Neural progenitor cell (in vitro differentiated cells): ENCODE results near the gene FRS3. TPM values are rescaled to one million over a fixed set of nuclear protein-coding genes. Genes with fewer than 3 reads are reported as not detected.

Source experiments
- DNase-seq: peaks from one replicate; pipeline ENCODE4 v3.0.0-alpha.2; 2016; ENCODE audit warnings: low spot score
- H2AFZ ChIP-seq: fragments of 200-600 bp; sonication (generic); replicated peaks from 2 replicates; pipeline ENCODE4 v1.6.1; 2016; ENCODE audit warnings: antibody characterized with exemption
- H3F3A ChIP-seq: fragments of 200-600 bp; sonication (generic); 2 replicates; pipeline ENCODE4 v1.6.1; 2016; ENCODE audit warnings: antibody characterized with exemption, low read depth
- H3K27ac ChIP-seq: fragments of 200-600 bp; sonication (generic); 2 replicates; pipeline ENCODE4 v1.5.1; 2016; ENCODE audit warnings: mild to moderate bottlenecking
- H3K27me3 ChIP-seq: fragments of 200-600 bp; sonication (generic); 2 replicates; pipeline ENCODE4 v1.6.1; 2016; ENCODE audit warnings: mild to moderate bottlenecking, moderate library complexity
- H3K36me3 ChIP-seq: fragments of 200-600 bp; sonication (generic); 2 replicates; pipeline ENCODE4 v1.5.1; 2016
- H3K4me1 ChIP-seq: fragments of 200-600 bp; sonication (generic); 2 replicates; pipeline ENCODE4 v1.6.1; 2016; ENCODE audit warnings: mixed run types
- H3K4me2 ChIP-seq: fragments of 200-600 bp; sonication (generic); 2 replicates; pipeline ENCODE4 v1.6.1; 2016
- H3K4me3 ChIP-seq: fragments of 200-600 bp; sonication (generic); 2 replicates; pipeline ENCODE4 v1.5.1; 2016
- H3K79me2 ChIP-seq: fragments of 200-600 bp; sonication (generic); 2 replicates; pipeline ENCODE4 v1.6.1; 2016; ENCODE audit warnings: low read depth
- H3K9ac ChIP-seq: fragments of 200-600 bp; sonication (generic); 2 replicates; pipeline ENCODE4 v1.6.1; 2016
- H3K9me3 ChIP-seq: fragments of 200-600 bp; sonication (generic); 2 replicates; pipeline ENCODE4 v1.5.1; 2016; ENCODE audit warnings: low read depth
- H4K20me1 ChIP-seq: fragments of 200-600 bp; sonication (generic); 2 replicates; pipeline ENCODE4 v1.6.1; 2016; ENCODE audit warnings: low read depth
- H3K27ac Mint-ChIP-seq: 3 replicates; pipeline ENCODE4 v1.8.0; 2021; ENCODE audit warnings: mixed read lengths
- H3K27me3 Mint-ChIP-seq: 2 replicates; pipeline ENCODE4 v1.8.0; 2022; ENCODE audit warnings: low read depth, mild to moderate bottlenecking, inconsistent platforms, moderate library complexity, mixed read lengths; ENCODE audit not compliant: insufficient read depth
- H3K36me3 Mint-ChIP-seq: 3 replicates; pipeline ENCODE4 v1.8.0; 2021; ENCODE audit warnings: mixed read lengths
- H3K4me1 Mint-ChIP-seq: 3 replicates; pipeline ENCODE4 v1.8.0; 2021; ENCODE audit warnings: mixed read lengths
- H3K4me3 Mint-ChIP-seq: 3 replicates; pipeline ENCODE4 v1.8.0; 2021; ENCODE audit warnings: mild to moderate bottlenecking, moderate library complexity, mixed read lengths
- H3K9me3 Mint-ChIP-seq: 3 replicates; pipeline ENCODE4 v1.8.0; 2020; ENCODE audit warnings: mixed read lengths
- CTCF ChIP-seq: fragments of 200-600 bp; sonication (generic); IDR thresholded peaks from 2 replicates; pipeline ENCODE4 v1.5.1; 2017; ENCODE audit warnings: antibody characterized with exemption, mild to moderate bottlenecking
- EZH2 ChIP-seq: fragments of 200-600 bp; sonication (generic); IDR thresholded peaks from 2 replicates; pipeline ENCODE4 v1.6.1; 2017; ENCODE audit warnings: antibody characterized with exemption, mild to moderate bottlenecking, moderate library complexity
- EZH2phosphoT487 ChIP-seq: fragments of 200-600 bp; sonication (generic); IDR thresholded peaks from 2 replicates; pipeline ENCODE4 v1.6.1; 2017; ENCODE audit warnings: antibody characterized with exemption
- total RNA-seq: library from RNA; depleted of rRNA; stranded (reverse); fragments of >200 nt; gene quantifications from 2 replicates; pipeline ENCODE4 v1.2.3, GENCODE V29; 2015; ENCODE audit warnings: low replicate concordance

Gene FRS3
- total RNA-seq, 1 donor from 2014 or later, result 1.9 TPM

GRCh38 chr6:41774841-41775240, 4.9 kb downstream of the FRS3 start:
- no peaks in the 10 kb centered on the region for H3K27me3 ChIP-seq
- H3K27ac Mint-ChIP-seq, result no peak overlapping the region
- H3F3A ChIP-seq, result no peaks in the 10 kb centered on the region
- H3K9me3 Mint-ChIP-seq, result no peaks in the 10 kb centered on the region
- no peak overlapping the region for H3K4me3 ChIP-seq
- H3K4me1 Mint-ChIP-seq, result peaks cover 6% of the 10 kb centered on the region
- no peak for DNase-seq
- H3K79me2 ChIP-seq, result no peaks in the 10 kb centered on the region
- no peaks in the 10 kb centered on the region for H4K20me1 ChIP-seq
- peaks cover 12% of the 10 kb centered on the region for H3K36me3 Mint-ChIP-seq
- peak overlapping the region; percentile 7 for H3K4me3 Mint-ChIP-seq
- no peak overlapping the region for H3K27ac ChIP-seq
- H3K36me3 ChIP-seq, result no peaks in the 10 kb centered on the region
- no peaks in the 10 kb centered on the region for H3K9me3 ChIP-seq
- peaks cover 7% of the 10 kb centered on the region for H3K4me1 ChIP-seq
- H2AFZ ChIP-seq, result no peak overlapping the region
- TF ChIP-seq EZH2 (no peak), EZH2phosphoT487 (no peak), CTCF (no peak)
- peaks cover 2% of the 10 kb centered on the region for H3K27me3 Mint-ChIP-seq
- no peak overlapping the region for H3K9ac ChIP-seq
- H3K4me2 ChIP-seq, result no peak overlapping the region

- Histone ChIP-seq H3K4me2 (no peak overlapping the region), H3K4me3 (no peak overlapping the region), H3F3A (no peaks in the 10 kb centered on the region), H3K79me2 (no peaks in the 10 kb centered on the region), H3K9ac (no peak overlapping the region), H3K9me3 (no peaks in the 10 kb centered on the region), H3K4me1 (no peaks in the 10 kb centered on the region), H3K27me3 (no peaks in the 10 kb centered on the region), H3K36me3 (no peaks in the 10 kb centered on the region), H4K20me1 (no peaks in the 10 kb centered on the region), H2AFZ (no peak overlapping the region), H3K27ac (no peak overlapping the region)
- H3K27me3 Mint-ChIP-seq, result peaks cover 2% of the 10 kb centered on the region
- no peak for DNase-seq
- H3K27ac Mint-ChIP-seq, result no peak overlapping the region
- no peak overlapping the region for H3K4me3 Mint-ChIP-seq
- TF ChIP-seq EZH2 (no peak), CTCF (no peak), EZH2phosphoT487 (no peak)
- no peaks in the 10 kb centered on the region for H3K9me3 Mint-ChIP-seq
- peaks cover 9% of the 10 kb centered on the region for H3K4me1 Mint-ChIP-seq
- H3K36me3 Mint-ChIP-seq, result peaks cover 12% of the 10 kb centered on the region
Observed at GRCh38 chr6:41771058-41771983, 8.4 kb downstream of the FRS3 start.

- no peak overlapping the region for H3K27ac ChIP-seq
- Mint-ChIP-seq H3K27ac (no peak overlapping the region), H3K9me3 (no peaks in the 10 kb centered on the region), H3K27me3 (peaks cover 2% of the 10 kb centered on the region), H3K4me1 (peaks cover 9% of the 10 kb centered on the region), H3K4me3 (no peak overlapping the region), H3K36me3 (peaks cover 12% of the 10 kb centered on the region)
- H3K9me3 ChIP-seq, result no peaks in the 10 kb centered on the region
- TF ChIP-seq CTCF (no peak), EZH2phosphoT487 (no peak), EZH2 (no peak)
- no peaks in the 10 kb centered on the region for H3K27me3 ChIP-seq
- no peak overlapping the region for H3K4me2 ChIP-seq
- no peak overlapping the region for H3K9ac ChIP-seq
- DNase-seq, result no peak
- no peaks in the 10 kb centered on the region for H3K4me1 ChIP-seq
- no peaks in the 10 kb centered on the region for H4K20me1 ChIP-seq
- H3K36me3 ChIP-seq, result no peaks in the 10 kb centered on the region
- H3K79me2 ChIP-seq, result no peaks in the 10 kb centered on the region
- H2AFZ ChIP-seq, result no peak overlapping the region
- no peak overlapping the region for H3K4me3 ChIP-seq
- no peaks in the 10 kb centered on the region for H3F3A ChIP-seq
Observed at GRCh38 chr6:41770381-41771057, 9.2 kb downstream of the FRS3 start.
